ENCODE results near the gene PLK5. TPM values are rescaled to one million over a fixed set of nuclear protein-coding genes. Genes with fewer than 3 reads are reported as not detected.

Gene PLK5
- total RNA-seq, 1 donor from 2014 or later, result not detected

- TF ChIP-seq, protein P1, sequence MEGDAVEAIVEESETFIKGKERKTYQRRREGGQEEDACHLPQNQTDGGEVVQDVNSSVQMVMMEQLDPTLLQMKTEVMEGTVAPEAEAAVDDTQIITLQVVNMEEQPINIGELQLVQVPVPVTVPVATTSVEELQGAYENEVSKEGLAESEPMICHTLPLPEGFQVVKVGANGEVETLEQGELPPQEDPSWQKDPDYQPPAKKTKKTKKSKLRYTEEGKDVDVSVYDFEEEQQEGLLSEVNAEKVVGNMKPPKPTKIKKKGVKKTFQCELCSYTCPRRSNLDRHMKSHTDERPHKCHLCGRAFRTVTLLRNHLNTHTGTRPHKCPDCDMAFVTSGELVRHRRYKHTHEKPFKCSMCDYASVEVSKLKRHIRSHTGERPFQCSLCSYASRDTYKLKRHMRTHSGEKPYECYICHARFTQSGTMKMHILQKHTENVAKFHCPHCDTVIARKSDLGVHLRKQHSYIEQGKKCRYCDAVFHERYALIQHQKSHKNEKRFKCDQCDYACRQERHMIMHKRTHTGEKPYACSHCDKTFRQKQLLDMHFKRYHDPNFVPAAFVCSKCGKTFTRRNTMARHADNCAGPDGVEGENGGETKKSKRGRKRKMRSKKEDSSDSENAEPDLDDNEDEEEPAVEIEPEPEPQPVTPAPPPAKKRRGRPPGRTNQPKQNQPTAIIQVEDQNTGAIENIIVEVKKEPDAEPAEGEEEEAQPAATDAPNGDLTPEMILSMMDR (IDR thresholded peaks at IDR 0.05; ENCODE audit: insufficient read depth, low read length, severe bottlenecking), result no peak
- DNase-seq (ENCODE audit: low read depth) (no peak), FAIRE-seq (no peak)
- H3K36me3 ChIP-seq (ENCODE audit: control insufficient read depth, insufficient read depth, low read length), result peaks cover 12% of the 10 kb centered on the region
- H3K27me3 ChIP-seq (ENCODE audit: control insufficient read depth, insufficient read depth, low read length), result no peaks in the 10 kb centered on the region
- H3K4me3 ChIP-seq (ENCODE audit: low read depth, low read length), result no peak overlapping the region
These were observed 51.7 kb downstream of the PLK5 start for GRCh38 chr19:1575323-1576241.

DNA sequence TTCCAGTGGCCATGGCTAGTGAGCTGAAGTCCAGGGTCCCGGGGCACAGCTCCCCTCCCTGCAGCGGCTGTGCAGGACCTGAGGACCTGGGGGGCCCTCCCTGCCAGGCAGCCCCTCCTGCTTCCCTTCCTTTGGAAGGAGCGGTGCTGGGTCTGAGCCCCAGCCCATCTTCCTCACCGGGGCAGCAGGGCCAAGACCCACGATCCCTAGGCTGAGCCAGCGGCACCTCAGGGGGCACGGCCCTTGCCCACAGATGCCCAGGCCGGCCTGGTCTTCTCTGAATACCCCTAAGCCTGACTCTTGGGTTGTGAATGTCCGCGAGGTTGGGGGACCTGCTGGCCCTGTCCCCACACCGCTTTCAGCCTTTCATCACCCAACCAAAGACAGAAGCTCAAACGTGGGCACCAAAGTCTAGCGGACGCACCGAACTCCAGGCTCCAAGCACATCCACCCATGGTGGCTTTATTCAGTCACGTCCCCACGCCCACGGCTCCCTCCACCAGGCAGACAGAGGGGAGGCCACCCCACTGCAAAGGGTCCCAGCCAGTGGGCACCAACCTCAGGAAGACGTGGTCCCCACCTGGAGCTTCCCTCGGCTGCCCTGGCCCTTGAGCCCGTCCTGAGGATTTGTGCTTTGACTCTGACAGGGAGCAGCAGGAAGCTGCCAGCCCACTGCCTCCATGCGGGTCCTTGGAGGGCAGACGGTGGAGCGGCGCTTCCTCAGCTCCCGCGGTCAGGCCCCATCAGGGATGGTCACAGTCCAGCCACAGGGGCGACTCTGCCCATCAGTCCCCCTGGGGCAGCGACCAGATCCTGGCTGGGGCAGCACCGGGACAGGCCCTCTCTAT, 52.6 kb downstream of the PLK5 start:
- Histone ChIP-seq H3K27me3 (ENCODE audit: control insufficient read depth, insufficient read depth, low read length) (no peaks in the 10 kb centered on the region), H3K36me3 (ENCODE audit: control insufficient read depth, insufficient read depth, low read length) (peaks cover 18% of the 10 kb centered on the region), H3K4me3 (ENCODE audit: low read depth, low read length) (no peak overlapping the region)
- TF ChIP-seq, protein P1 (IDR thresholded peaks at IDR 0.05; ENCODE audit: insufficient read depth, low read length, severe bottlenecking), result no peak
- FAIRE-seq (no peak), DNase-seq (ENCODE audit: low read depth) (no peak)

- no peak for FAIRE-seq
- Histone ChIP-seq H3K27me3 (ENCODE audit: control insufficient read depth, insufficient read depth, low read length) (no peaks in the 10 kb centered on the region), H3K36me3 (ENCODE audit: control insufficient read depth, insufficient read depth, low read length) (peaks cover 22% of the 10 kb centered on the region), H3K4me3 (ENCODE audit: low read depth, low read length) (no peak overlapping the region)
- DNase-seq (ENCODE audit: low read depth), result no peak
- TF ChIP-seq, protein P1 (IDR thresholded peaks at IDR 0.05; ENCODE audit: insufficient read depth, low read length, severe bottlenecking), result no peak
These were observed 53.4 kb downstream of the PLK5 start for GRCh38 chr19:1577090-1577928.

DNA sequence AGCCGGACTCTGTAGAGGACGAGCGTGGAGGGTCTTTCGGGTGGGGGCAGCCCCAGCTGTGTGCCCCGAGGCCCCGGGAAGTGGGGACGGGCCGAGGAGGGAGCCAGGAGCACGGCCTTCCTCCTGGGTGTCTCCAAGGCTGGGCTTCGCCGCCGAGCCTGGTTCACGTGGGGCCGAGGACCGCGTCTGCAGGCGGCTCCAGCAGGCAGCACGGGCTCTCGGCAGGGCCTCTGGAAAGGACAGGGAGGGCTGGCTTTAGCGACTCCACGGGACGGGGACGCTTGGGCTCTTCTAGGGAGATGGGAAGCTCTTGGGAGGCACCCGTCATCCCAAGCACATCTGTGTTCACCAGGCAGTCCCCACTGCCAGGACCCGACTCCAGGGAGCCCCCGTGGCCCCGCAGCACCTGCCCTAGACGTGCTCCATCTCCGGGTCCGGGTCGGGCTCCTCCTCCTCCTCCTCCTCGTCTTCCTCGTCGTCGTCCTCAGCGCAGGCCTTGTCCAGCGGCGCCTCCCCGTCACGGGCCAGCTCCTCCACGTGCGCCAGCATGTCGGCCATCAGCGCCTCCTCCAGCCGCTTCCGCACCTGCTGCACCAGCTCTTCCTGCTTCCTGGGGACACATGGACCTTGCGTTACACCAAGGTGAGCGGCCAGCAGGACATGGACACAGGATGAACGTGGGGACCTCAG, 54.2 kb downstream of the PLK5 start:
- no peak overlapping the region for H3K4me3 ChIP-seq (ENCODE audit: low read depth, low read length)
- FAIRE-seq, result no peak
- TF ChIP-seq, protein P1 (IDR thresholded peaks at IDR 0.05; ENCODE audit: insufficient read depth, low read length, severe bottlenecking), result no peak
- no peak for DNase-seq (ENCODE audit: low read depth)
- H3K27me3 ChIP-seq (ENCODE audit: control insufficient read depth, insufficient read depth, low read length), result no peaks in the 10 kb centered on the region
- peaks cover 26% of the 10 kb centered on the region for H3K36me3 ChIP-seq (ENCODE audit: control insufficient read depth, insufficient read depth, low read length)

- no peak for FAIRE-seq
These were observed 55.3 kb downstream of the PLK5 start for GRCh38 chr19:1579222-1579621.

More at GRCh38 chr19:1579222-1579621, 55.3 kb downstream of the PLK5 start:
- DNase-seq (ENCODE audit: low read depth), result no peak
- Histone ChIP-seq H3K27me3 (ENCODE audit: control insufficient read depth, insufficient read depth, low read length) (no peaks in the 10 kb centered on the region), H3K36me3 (ENCODE audit: control insufficient read depth, insufficient read depth, low read length) (peaks cover 28% of the 10 kb centered on the region), H3K4me3 (ENCODE audit: low read depth, low read length) (no peak overlapping the region)
- TF ChIP-seq, protein P1 (IDR thresholded peaks at IDR 0.05; ENCODE audit: insufficient read depth, low read length, severe bottlenecking), result no peak
